ENCODE data around the gene BSG. TPM values are rescaled to one million over a fixed set of nuclear protein-coding genes. Genes with fewer than 3 reads are reported as not detected.

Gene BSG
- total RNA-seq, 1 donor from 2014 or later = 353 TPM

- no peaks in the 10 kb centered on the region for H3K4me1 Mint-ChIP-seq (ENCODE audit: unreplicated experiment)
Observed at GRCh38 chr19:610071-610800, 37.8 kb downstream of the BSG start.

DNA sequence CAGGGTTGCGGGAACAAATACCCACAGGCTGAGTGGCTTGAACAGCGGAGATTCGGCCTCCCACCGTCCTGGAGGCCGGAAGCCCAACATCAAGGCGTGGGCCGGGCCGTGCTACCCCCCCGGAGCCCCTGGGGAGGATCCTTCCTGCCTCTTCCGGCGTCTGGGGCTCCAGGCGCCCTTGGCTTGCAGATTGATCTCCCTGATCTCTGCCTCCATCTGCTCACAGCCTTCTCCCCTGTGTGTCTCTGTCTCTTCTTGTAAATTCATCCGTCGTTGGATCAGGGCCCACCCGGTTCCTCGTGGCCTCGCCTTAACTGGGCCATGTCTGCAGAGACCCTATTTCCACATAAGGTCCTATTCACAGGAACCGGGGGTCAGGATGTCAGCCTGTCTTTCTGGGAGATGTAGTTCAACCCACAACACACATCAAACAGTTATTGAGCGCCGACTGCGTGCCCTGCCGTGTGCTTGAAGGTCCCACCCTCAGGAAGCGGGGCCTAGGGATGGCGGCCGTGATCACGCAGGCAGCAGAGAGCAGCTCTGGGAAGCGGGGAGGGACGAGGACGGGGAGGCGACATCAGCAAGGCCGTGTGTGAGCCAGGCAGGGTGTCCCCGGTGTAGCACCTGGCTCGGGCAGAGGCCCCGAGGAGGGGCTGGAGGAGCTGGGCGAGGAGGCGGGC lies 38.5 kb downstream of the BSG start:
- peaks cover 13% of the 10 kb centered on the region for H3K36me3 Mint-ChIP-seq (ENCODE audit: low read depth, unreplicated experiment)
- H3K27me3 Mint-ChIP-seq (ENCODE audit: unreplicated experiment) = peaks cover 11% of the 10 kb centered on the region
- DNase-seq (ENCODE audit: low spot score) = no peak
- H3K4me1 Mint-ChIP-seq (ENCODE audit: unreplicated experiment) = peaks cover 2% of the 10 kb centered on the region
- H3K4me3 Mint-ChIP-seq (ENCODE audit: unreplicated experiment) = no peak overlapping the region
- H3K27ac Mint-ChIP-seq (ENCODE audit: unreplicated experiment) = no peak overlapping the region
- TF ChIP-seq, protein P1, sequence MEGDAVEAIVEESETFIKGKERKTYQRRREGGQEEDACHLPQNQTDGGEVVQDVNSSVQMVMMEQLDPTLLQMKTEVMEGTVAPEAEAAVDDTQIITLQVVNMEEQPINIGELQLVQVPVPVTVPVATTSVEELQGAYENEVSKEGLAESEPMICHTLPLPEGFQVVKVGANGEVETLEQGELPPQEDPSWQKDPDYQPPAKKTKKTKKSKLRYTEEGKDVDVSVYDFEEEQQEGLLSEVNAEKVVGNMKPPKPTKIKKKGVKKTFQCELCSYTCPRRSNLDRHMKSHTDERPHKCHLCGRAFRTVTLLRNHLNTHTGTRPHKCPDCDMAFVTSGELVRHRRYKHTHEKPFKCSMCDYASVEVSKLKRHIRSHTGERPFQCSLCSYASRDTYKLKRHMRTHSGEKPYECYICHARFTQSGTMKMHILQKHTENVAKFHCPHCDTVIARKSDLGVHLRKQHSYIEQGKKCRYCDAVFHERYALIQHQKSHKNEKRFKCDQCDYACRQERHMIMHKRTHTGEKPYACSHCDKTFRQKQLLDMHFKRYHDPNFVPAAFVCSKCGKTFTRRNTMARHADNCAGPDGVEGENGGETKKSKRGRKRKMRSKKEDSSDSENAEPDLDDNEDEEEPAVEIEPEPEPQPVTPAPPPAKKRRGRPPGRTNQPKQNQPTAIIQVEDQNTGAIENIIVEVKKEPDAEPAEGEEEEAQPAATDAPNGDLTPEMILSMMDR (IDR thresholded peaks at IDR 0.05; ENCODE audit: unreplicated experiment) = no peak
- no peaks in the 10 kb centered on the region for H3K9me3 Mint-ChIP-seq (ENCODE audit: unreplicated experiment)

More at GRCh38 chr19:610071-610800, 37.8 kb downstream of the BSG start:
- Mint-ChIP-seq H3K27me3 (ENCODE audit: unreplicated experiment) (peaks cover 7% of the 10 kb centered on the region), H3K27ac (ENCODE audit: unreplicated experiment) (no peak overlapping the region), H3K9me3 (ENCODE audit: unreplicated experiment) (no peaks in the 10 kb centered on the region), H3K4me3 (ENCODE audit: unreplicated experiment) (no peak overlapping the region), H3K36me3 (ENCODE audit: low read depth, unreplicated experiment) (peaks cover 10% of the 10 kb centered on the region)
- TF ChIP-seq, protein P1 (IDR thresholded peaks at IDR 0.05; ENCODE audit: unreplicated experiment) = no peak
- DNase-seq (ENCODE audit: low spot score) = no peak

DNA sequence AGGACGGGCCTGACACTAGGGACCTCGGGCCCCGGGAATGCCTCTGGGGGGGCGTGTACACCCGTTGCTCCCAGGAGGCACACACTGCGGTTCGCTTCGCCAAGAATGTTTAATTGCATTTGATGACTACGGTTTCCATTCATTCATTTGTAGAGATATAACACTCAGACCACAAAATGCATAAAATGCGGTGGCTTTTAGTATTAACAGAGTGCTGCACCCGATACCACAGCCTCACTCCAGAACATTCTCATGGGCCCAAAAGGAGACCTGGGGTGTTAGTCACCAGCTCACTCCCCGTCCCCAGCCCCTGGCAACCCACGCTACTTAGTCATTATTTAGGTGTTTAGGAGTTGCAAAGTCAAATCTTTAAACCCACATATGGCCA lies 39.1 kb downstream of the BSG start:
- TF ChIP-seq, protein P1 (IDR thresholded peaks at IDR 0.05; ENCODE audit: unreplicated experiment) = no peak
- peaks cover 2% of the 10 kb centered on the region for H3K4me1 Mint-ChIP-seq (ENCODE audit: unreplicated experiment)
- no peaks in the 10 kb centered on the region for H3K9me3 Mint-ChIP-seq (ENCODE audit: unreplicated experiment)
- H3K27ac Mint-ChIP-seq (ENCODE audit: unreplicated experiment) = no peak overlapping the region
- no peak for DNase-seq (ENCODE audit: low spot score)
- H3K4me3 Mint-ChIP-seq (ENCODE audit: unreplicated experiment) = no peak overlapping the region
- H3K36me3 Mint-ChIP-seq (ENCODE audit: low read depth, unreplicated experiment) = peaks cover 13% of the 10 kb centered on the region
- H3K27me3 Mint-ChIP-seq (ENCODE audit: unreplicated experiment) = peaks cover 11% of the 10 kb centered on the region

DNA sequence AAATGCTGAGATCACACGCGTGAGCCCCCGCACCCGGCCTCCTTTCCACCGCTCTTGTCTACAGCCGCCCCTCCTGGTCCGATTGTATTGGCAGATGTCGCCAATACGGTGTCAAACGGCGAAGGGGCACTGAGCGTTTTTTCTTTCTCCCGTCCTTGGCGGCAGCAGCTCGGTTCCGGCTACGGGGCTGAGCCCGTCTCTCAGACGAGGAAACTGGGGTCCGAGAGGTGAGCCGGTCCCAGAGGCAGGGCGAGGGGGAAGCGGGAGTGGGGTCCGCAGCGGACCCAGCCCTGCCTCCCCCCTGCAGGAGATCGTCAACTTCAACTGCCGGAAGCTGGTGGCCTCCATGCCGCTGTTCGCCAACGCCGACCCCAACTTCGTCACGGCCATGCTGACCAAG lies 40.5 kb downstream of the BSG start:
- Mint-ChIP-seq H3K4me3 (ENCODE audit: unreplicated experiment) (no peak overlapping the region), H3K36me3 (ENCODE audit: low read depth, unreplicated experiment) (peaks cover 13% of the 10 kb centered on the region), H3K27ac (ENCODE audit: unreplicated experiment) (no peak overlapping the region), H3K9me3 (ENCODE audit: unreplicated experiment) (no peaks in the 10 kb centered on the region), H3K27me3 (ENCODE audit: unreplicated experiment) (peaks cover 11% of the 10 kb centered on the region), H3K4me1 (ENCODE audit: unreplicated experiment) (peaks cover 2% of the 10 kb centered on the region)
- DNase-seq (ENCODE audit: low spot score) = no peak
- TF ChIP-seq, protein P1 (IDR thresholded peaks at IDR 0.05; ENCODE audit: unreplicated experiment) = no peak
